Left cardiac atrium (tissue), 4 donors: Measurements from ENCODE around the gene NUCKS1. TPM values are rescaled to one million over a fixed set of nuclear protein-coding genes. Genes with fewer than 3 reads are reported as not detected.
A peak's percentile ranks its signal among the peaks of the same experiment; 100 is the strongest.

Source experiments
- ATAC-seq, 2 donors: fragments of 200-7000 bp; cut with Tn5 transposase; one replicate each; pipeline ENCODE4 v1.9.1; 2020; ENCODE audit warnings: mild to moderate bottlenecking in 2 of 2, moderate library complexity in 2 of 2
- DNase-seq: peaks from one replicate; pipeline ENCODE4 v3.0.0-alpha.2; 2020
- intact Hi-C, 2 donors: fragments of 100-400 bp; cut with DNase I; formaldehyde crosslinking; loops; one replicate each; pipeline versions ENCODE4 v1.14.1 to v1.15.1; 2022 to 2023
- total RNA-seq, 2 donors: library from RNA; stranded (reverse); fragmentation: NEBNext Ultra II Directional; extraction: Animal tissue kit (Norgen Biotek cat#: 25700); gene quantifications; one replicate each; pipeline ENCODE4 v1.2.1, GENCODE V29; 2021
- donor health status: DM: no; HTN: yes; CAD: no.
- donor health status: DM: no; HTN: yes; CAD: no; lungs with severe emphysema.
- donor health status: DM: yes; HTN: yes; CAD: no.
- donor health status: Dilated cardiomyopathy.

Gene NUCKS1
- total RNA-seq, 2 donors from 2014 or later, result 162 to 221 TPM

DNA sequence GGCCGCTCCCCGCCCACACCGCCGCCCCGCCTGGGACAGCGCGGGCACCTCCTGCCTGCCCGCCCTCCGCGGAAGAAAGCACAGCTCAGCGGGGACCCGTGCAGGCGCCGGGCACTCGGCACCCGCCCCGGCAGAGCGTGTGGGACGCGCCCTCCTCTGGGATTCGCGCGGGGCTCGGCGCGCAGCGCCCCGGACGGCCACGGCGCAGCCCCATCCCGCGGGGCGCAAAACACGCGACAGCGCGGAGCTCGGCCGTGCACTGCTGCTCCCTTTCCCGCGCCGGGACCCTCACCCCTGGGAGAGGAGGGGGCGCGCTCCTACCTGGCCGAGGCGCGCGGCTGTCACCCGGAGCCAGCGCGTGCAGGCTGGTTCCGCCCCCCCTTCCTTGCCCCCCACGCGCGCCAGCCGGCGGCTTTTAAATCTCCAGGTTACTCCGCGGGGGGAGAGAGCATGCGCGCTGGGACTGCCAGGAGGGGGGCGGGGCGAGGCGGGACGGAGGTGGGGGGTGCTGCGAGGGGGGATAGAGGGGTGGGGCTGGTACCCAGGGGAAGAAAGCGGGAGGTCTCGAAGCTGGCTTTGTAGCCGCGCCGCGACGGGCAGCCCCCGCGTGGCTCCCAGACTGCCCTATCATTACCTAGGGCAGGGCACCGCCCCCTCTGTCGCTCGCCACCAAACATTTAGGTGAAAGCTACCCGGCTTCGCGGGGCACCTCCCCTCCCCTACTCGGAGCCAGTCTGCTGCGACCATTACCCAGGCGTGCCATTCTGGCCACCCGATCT, 69.7 kb downstream of the NUCKS1 start, which contains the start of gene SLC45A3:
Gene SLC45A3, minus strand, starts transcription at position 437 of the 779 bp plus-strand sequence. CDS start 15,853 bp downstream, outside the sequence.
- DNase-seq, result peak; percentile 31
- ATAC-seq, result peak; percentile 64 to 71
- intact Hi-C loops, result no loop called here

GRCh38 chr1:205678286-205679111, 71.5 kb downstream of the NUCKS1 start:
- intact Hi-C loops, result no loop called here
- peak; percentile 52 to 69 for ATAC-seq
- peak; percentile 39 for DNase-seq

GRCh38 chr1:205677167-205677566, 72.8 kb downstream of the NUCKS1 start:
- intact Hi-C loops, result no loop called here
- ATAC-seq (no peak), DNase-seq (no peak)

DNA sequence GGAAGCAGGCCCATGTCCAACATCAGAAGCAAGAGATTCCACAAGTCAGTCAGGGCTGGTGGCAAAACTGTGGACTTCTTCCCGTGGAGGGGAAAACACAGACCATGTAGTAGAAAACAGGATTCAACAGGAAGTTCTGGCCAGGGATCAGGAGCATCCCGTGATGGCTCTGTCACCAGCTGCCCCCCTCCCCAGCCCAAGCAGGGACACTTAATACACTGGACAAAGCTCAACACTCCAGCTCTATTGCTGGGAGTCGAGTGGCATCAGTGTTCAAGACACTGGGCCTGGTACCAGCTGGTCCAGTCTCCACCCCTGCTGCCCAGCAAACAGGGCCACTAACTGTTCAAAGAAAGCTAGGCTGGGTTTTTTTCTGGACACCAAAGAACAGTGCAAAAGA, 73.4 kb downstream of the NUCKS1 start:
- ATAC-seq, result no peak
- intact Hi-C loops, result no loop called here

DNA sequence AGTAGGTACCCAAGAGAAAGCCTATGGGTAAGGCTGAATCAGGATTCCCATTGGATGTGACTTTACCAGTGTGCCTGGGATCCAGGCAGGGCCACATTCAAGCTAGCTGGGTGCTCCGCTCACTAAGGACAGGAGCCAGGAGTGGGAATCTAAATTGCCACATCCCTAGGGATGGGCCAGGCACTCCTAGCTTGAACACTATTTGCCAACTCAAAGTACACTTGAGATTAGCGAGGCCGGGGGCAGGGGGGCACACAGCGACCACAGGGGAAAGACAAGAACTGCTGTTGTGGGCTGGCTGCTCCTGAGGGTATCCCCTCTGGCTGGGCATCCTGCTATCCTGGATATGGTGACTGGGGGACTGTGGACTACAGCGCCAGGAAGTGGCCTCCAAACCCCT, 74.0 kb downstream of the NUCKS1 start:
- DNase-seq (no peak), ATAC-seq (no peak)
- intact Hi-C loops, result no loop called here

More for the DNA sequence above, 73.4 kb downstream of the NUCKS1 start:
- DNase-seq, result no peak

DNA sequence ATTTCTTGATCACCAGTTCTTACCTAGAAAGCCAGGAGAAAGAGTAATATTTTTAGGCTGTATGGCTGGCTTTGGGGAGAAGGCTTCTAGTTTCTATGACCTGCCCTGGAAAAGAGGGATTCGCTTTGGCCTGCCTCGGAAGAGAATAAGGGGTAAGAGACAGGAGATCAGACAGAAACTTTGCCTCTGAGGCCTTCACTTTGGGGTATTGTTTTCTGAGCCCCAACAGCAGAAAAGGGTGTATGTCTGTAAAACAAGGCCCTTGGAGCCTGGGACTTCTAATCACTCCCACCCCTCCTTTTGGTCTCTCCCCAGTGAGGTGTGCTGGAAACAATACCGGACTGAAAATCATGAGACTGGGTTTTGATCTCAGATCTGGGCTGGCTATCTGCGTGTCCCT, 74.7 kb downstream of the NUCKS1 start:
- intact Hi-C loops, result no loop called here
- ATAC-seq (no peak), DNase-seq (no peak)

GRCh38 chr1:205672970-205673369, 77.0 kb downstream of the NUCKS1 start:
- DNase-seq (no peak), ATAC-seq (no peak)
- intact Hi-C loops, result no loop called here

GRCh38 chr1:205672395-205672889, 77.5 kb downstream of the NUCKS1 start:
- intact Hi-C loops, result no loop called here
- DNase-seq, result no peak
- ATAC-seq, result no peak

GRCh38 chr1:205670611-205671430, 79.2 kb downstream of the NUCKS1 start:
- no peak for ATAC-seq
- no peak for DNase-seq
- intact Hi-C loops, result no loop called here

DNA sequence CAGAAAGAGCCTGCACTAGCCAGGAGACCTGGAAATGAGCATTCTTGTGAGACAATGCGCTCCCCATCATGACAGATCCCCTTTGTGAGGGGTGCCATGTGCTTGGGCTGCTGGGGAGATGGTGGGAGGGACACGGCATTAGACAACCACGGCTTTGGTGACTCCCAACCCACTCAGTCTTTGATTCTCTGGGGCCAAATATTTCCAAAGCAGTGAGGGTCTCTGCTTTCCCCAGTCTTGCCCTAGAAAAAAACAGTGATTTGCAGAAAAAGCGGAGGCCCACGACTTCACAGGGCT, 79.9 kb downstream of the NUCKS1 start:
- intact Hi-C loops, result no loop called here
- DNase-seq, result no peak
- no peak for ATAC-seq

DNA sequence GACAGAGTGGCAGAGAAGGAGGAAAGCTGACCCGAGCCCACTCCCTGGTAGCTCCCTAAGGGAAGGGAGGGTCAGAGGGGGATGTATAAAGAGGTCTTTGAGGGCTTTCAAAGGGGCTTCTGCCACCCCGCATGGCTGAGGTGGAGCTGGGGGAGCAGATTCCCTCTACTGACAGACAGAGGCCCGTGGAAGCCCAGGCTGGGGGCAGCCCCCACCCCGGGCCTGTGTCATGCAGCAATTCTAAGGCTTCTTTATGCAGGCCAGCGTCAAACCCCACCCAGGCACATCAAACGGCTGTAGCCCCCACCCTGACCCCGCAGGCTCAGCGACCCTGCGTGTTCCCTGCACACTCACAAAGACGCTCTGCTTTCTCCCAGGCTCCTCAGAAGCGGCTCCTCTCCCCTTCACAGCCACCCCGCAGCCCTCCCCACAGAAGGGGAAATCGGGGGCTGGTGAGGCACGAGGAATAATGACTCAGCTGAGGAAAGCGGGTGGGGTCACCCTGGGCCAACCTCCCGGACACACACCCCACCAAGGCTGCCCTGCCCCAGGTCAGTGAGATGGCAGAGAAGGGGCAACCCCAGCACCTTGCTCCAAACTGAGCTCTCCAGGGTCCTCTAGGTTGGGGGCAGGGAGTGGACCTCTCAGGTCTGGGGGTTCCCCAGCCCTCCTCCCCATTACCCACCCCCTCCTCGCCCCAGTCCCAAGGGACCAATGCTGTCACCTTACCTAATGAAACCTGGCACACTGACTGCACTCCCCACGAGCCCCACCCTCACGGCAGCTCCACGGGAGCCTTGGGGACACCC, 80.4 kb downstream of the NUCKS1 start:
- intact Hi-C loops, result loop anchor here (10.0 kb wide), 3 partner anchors 45 to 435 kb away; no protein-coding TSS in a partner anchor
- peak in 1 of 2 donors; percentile 10 for ATAC-seq
- no peak for DNase-seq

DNA sequence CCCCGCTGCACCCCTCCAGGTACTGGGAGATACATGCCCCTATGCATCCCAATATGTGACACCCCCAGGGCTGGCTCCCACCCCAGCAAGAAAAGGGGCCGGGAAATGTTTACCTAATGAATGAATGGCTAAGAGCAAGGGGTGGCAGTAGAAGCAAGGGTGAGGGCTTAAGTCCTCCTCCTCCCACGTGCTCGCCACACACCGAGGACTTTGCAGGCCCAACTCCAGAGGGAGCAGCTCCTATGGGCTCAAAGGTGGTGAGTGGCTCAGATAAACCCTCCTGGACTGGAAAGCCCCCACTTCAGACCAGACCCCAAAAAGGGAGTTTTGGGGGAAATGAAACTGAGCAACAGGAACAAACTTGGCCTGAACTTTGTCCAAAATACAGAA, 81.0 kb downstream of the NUCKS1 start:
- peak in 1 of 2 donors; percentile 21 for ATAC-seq
- intact Hi-C loops, result loop anchor here (10.0 kb wide), 3 partner anchors 46 to 436 kb away; no protein-coding TSS in a partner anchor
- no peak for DNase-seq

GRCh38 chr1:205667909-205668643, 81.9 kb downstream of the NUCKS1 start:
- DNase-seq, result no peak
- ATAC-seq, result no peak
- intact Hi-C loops, result loop anchor here (10.0 kb wide), 3 partner anchors 47 to 437 kb away; no protein-coding TSS in a partner anchor

DNA sequence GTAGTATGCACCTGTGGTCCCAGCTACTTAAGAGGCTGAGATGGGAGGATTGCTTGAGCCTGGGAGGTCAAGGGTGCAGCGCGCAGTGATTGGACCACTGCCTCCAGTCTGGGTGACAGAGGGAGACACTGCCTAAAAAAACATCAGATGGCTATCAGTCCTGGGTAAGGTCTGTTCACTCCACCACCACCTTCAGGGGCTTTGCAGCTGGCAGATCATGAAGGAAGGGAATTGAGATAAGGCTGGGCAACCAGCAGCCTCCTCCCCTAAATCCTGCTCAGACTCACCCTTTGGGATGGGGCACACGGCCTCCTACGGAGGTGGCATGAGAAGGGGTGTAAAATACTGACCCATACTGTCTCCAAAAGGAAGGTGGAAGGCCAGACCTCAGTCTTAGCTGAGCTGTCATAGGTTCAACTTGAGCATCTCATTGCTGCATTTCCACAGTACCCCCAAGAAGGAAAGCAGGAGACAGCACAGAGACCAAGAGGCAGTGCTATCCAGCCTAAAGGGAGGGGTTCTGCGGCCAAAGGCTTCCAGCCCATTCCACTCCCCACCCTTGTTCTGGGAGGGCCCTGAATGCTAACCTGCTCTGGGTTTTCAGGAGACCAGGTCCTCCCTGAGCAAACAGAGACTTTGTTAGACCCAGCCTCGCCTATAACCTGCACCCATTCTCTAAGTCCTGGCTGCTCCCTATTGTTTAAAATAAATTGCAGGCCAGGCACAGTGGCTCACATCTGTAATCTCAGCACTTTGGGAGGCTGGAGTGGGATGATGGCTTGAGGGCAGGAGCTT, 83.4 kb downstream of the NUCKS1 start:
- intact Hi-C loops, result loop anchor here (10.0 kb wide), 3 partner anchors 48 to 438 kb away; no protein-coding TSS in a partner anchor
- no peak for ATAC-seq
- no peak for DNase-seq

GRCh38 chr1:205665201-205666045, 84.6 kb downstream of the NUCKS1 start:
- ATAC-seq (no peak), DNase-seq (no peak)
- intact Hi-C loops, result loop anchor here (10.0 kb wide), 3 partner anchors 49 to 439 kb away; no protein-coding TSS in a partner anchor
